ENCODE results near the gene ZNF516.

ZNF516 gene

DNA sequence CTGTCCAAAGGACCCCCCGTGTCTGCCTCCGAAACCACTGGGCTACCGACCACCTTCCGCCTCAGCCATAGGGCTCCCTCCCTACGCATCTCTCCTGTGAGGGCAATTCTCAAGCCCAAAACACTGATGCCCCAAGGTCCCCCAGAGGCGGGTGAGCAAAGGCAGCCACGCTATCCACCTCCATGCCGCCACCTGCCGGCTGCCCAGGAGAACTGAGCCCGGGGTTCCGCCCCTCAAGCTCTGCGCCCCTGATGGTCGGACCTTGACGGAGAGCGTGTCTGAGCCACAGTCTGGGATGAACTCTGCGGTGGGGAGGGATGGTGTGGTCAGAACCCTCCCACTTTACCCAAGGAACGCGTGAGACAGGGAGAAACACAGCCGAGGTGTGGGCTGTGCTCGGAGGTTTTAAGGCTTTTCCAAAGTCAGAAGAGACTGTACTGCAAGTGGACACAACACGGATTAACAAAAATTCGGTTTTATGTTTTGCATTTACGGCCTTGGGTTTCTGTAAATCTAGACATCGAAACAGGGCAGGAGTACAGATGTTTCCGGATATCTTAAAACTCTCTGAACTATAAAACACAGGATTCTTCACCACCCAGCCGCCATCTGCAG lies 114.1 kb downstream of the ZNF516 start:
- DNase-seq (ENCODE audit: low spot score) = peak; percentile 50

DNA sequence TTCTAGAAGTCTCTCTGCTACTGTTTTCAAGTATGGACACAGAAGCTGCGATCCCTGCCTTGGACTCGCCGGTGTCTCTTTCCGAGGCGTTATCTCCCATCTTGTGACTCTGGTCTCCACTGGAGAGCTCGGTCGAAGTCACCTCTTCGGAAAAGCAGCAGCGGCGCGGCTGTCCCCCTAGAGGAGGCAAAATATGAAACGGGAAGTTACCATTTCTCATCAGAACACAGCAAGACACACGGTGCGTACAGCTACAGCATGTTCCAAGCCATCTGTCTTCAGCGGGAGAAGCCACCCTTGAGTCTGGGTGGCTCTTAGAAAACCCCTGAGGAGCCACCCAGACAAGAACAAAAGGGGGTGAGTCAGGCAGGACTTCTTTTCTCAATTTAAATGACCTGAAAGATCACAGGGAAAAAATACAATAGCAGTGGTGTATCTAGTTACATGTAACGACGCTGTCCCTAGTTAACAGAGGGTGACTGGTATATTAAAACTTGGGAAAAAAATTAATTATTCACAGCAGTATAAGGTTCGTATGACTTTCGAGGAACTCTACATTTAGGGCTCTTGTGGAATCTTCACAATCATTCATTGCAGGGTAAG lies 114.8 kb downstream of the ZNF516 start:
- no peak for DNase-seq (ENCODE audit: low spot score)

DNA sequence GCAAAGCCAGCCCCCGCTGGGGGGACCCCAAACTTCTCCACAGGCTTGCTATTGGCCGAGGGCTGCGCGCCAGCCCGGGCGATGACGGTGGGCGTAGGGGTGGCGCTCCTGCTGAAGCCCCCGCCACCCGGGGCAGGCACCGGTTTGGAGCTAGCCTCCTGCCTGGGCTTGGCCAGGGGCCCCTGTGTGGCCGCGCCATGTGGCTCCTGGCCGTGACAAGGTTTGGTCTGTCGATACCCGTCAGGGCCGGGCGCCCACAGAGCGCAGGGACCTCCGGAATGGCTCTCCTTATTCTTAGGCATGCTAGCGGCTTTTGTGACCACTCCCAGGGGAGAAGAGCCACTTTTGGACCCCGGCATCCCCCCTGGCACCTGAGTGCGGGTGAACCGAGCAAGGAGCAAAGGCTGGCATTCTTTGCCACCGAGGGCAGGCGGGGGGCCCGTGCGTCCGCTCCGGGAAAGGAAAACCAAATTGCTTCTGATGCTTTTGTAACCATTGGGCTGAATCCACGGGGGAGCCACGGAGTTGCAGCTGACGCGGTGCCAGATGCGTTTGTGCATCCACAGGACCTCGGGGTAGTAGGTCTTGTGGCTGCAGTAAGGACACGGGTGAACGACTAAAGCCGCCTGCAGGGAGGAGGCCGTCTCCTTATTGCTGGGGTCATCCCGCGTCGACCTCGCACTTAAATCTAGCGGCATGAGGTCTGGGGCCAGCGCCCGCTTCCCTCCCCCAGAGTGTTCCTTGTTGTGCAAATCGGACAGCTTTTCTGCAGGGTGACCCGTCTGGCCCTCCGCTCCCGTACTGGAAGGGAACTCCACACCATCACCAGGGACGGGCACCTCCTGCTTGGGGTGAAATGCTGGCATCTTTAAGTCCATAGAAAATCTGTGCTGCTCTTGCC lies 115.6 kb downstream of the ZNF516 start:
- no peak for DNase-seq (ENCODE audit: low spot score)

DNA sequence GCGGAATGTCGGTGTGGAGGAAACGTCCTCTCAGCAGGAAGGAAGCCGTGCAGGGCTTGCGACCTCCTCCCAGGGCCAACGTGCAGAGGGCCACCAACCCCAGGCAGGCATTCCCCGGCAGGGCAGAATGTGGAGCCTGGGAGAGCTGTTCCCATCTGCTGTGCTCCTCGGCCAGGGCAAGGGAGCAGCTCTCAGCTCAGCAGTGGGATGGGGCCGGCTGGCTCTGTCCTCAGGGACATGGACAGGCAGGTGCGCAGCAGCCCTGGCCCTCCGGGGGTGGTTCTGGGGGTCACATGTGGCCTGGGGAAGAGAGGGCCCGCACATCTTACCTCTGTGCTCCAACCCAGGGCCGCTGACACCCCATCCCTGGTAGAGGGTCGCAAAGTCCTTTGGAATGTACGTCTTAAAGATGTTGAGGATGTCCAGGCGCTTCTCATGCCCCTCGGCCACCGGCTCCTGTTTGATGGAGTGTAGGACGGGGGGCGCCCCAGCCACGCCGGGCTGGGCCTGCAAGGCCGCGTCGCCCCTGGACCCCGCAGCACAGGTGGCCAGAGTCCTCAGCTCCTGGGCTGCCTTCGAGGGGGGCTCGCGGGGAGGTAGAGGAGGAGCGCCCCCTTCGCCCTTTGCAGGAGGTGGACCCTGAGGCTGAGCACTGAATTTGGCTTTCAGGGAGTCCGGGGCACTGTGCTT lies 116.4 kb downstream of the ZNF516 start:
- no peak for DNase-seq (ENCODE audit: low spot score)

DNA sequence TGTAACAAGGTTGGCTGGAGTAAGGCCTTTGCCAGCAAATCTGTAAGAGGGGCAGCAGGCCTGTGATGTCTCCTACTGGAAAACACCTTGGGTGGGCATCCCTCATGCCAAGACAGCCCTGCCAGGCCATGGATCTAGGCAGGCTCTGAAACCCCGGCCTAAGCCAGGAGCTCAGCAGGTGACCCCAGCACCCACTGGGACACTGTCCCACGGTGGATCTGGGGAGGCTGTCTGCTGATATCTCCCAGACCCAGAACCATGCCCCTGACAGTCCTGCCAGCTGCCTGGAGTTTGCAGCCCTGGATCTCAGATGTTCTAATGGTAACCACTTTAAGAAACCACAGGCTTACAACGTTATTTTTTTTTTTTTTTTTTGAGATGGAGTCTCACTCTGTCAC lies 117.7 kb downstream of the ZNF516 start:
- no peak for DNase-seq (ENCODE audit: low spot score)

DNA sequence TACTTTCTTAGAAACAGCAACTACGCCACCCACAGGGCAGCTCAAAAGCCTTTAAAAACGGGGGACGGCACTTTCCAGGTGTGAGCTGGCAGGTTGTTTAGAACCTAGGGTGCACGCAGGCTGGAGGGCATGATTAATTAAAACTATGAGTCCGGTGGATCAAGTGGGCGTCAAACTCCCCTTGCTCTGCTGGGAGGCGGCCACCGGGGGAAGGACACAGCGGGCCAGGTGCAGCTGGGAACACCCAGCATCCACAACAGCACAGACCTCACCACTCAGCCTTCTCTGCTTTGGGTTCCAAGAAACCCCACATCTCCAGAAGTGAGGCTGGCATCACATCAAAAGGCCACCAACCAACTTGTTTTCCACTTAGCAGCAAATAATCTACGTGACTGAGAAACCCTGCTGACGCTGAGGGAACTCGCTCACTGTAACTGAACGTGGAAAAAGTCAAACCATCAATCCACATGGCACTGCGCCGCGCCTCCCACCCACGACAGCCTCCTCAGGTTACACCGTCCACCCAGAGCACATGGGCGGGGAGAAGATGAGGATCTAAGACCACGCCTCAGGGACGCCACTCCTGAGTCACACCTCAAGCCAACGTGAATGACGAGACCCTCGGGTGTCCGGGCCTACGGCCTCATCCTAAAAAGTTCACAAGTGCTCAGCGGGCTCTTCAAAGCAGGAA lies 118.2 kb downstream of the ZNF516 start:
- no peak for DNase-seq (ENCODE audit: low spot score)

DNA sequence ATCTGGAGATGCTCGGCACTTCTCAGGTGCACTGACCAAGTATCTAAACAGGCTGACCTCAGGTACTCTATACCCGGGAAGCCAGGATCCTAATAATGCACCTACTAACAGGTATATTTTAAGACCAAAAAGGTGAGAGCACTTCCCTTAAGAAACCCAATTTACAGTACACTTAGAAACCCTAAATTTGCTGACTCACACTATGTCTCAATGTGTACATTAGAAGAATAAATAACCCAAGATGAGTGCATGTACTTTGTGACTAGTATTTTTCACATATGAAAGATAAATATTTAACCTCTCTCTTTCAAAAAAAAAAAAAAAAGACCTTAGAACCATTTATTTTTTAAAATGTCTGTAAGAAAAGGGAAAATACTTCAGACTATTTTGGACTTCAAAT lies 118.8 kb downstream of the ZNF516 start:
- DNase-seq (ENCODE audit: low spot score) = no peak

DNA sequence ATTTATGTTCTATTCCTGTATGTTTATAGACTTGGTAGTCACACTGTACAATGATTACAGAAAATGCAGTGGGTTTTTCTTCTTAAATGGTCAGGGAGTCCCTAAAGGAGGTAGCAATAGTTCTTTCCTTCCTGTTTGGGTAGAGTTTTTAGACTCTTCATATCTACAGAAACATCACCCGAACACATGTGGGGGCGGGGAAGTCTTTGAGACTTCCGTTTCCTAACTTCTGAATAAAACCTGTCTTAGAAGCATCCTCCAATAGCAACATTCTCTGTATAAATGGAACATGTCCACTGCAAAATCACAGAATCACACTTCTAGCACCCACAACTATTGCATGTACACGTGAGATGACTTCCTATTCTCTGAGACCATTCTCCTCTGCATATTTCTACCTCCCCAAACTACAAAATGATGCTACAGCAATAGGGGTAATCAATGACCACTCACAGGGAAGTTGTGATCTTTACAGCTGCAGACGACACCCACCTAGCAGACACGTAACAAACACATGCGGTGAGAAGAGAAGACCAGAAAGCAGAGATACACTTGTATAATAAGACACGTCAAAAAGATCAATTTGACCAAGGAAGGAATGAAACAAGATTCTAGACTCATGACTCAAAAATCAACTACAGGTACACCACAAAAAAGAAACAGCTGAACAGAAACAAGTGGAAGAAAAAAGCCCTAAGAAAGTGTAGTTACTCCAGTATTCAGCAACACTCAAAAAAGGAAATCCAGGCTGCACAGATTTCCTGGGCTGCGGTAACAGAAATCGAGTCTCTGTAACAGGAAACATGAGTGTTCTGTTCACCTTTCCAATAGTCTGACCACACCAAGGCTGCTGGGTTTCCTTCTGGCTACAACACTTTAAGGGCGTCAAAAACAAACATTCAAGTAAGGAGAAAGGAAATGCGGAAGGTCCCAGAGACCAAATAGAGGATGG lies 120.4 kb downstream of the ZNF516 start:
- DNase-seq (ENCODE audit: low spot score) = no peak

DNA sequence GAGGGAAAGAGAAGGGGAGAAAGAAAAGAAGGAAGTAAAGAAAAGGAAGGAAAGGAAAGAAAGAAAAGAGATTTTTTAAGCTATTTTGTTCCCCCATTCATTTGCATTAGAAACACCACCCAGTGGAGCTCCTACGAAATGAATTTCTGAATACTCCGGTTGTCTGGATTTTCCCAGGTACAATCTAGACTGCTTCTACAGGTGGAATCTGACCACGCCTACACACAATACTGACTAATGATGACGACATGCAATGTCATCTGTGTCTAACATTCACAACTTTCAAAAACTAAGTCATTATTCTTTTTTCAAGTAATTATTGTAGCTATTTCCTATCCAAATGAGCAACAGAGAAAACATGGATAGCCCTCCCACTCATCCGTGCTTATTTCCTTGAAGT lies 121.7 kb downstream of the ZNF516 start:
- DNase-seq (ENCODE audit: low spot score) = no peak

DNA sequence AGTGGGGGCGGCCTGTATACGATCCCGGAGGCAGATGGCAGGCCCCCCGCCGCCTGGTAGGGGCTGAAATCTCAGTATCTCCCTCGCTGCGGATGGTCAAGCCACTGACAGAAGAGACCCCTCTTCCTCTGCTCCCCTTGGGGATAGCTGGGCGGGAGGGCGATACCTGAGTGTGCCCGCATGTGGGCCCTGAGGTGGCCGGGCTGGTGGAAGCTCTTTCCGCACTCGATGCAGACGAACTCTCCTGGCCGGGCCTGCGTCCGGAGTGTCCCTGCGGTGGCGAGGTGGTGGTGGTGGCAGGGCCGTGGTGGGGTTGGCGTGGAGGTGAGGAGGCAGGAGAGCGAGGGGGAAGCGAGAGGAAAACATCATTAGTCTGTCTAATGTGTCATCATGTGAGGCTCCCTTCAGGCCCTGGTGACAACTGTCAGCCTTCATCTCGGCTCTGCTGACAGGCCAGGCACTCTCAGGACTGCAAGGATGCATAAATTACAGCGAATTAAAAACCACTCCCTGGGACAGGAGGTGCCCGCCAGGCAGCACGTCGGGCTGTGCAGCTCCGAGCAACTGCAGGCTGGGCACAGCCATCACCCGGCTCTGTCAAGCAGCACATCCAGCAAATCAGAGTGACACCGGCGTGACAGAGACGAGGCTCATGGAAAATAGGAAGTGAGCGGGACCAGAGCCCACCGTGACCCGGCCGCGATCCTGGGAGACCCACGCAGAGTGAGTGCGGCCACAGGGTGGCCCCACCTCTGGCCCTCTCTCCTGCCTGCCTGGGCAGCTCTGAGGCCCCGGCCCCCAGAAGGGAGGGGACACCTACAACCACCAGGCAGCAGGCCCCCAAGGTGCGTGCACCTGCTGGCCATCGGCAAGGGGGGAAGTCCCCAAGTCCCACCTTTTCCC lies 123.5 kb downstream of the ZNF516 start:
- DNase-seq (ENCODE audit: low spot score) = no peak

DNA sequence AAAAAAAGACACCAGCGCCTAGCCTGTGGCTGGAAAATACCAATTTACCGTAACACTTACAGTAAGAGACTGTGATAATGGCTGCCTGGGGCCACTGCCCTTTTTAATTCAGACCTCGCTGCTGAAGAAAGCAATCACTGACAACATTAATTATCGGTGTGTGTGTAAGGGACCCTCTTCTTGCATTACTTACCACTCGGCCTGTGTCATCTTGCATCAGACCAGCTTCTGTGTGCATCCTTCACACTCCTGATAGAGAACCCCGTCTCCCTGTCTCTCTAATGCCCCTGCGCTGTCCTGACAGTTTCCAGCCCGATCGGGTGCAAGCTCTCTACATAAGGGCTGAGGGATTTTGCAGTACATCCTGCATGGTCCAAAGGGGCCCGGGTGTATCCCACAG lies 124.4 kb downstream of the ZNF516 start:
- no peak for DNase-seq (ENCODE audit: low spot score)

DNA sequence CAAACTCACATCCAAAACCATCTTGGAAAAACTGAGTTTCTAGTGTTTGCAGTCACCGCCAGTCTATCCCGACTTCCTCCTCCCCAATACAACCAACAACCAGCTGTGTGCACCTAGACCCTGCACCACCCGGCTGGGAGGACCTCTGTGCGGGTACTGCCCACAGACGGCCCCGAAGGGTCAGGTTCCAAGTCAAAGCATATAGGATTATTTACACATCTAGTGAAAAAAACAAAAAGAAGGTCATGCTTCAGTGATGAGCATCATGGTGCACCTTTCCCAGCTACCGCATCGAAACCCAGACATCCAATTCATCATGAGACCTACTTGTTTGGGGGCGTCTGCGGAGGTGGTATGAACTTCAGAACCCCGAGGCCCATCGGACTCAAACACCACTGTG lies 124.8 kb downstream of the ZNF516 start:
- no peak for DNase-seq (ENCODE audit: low spot score)

DNA sequence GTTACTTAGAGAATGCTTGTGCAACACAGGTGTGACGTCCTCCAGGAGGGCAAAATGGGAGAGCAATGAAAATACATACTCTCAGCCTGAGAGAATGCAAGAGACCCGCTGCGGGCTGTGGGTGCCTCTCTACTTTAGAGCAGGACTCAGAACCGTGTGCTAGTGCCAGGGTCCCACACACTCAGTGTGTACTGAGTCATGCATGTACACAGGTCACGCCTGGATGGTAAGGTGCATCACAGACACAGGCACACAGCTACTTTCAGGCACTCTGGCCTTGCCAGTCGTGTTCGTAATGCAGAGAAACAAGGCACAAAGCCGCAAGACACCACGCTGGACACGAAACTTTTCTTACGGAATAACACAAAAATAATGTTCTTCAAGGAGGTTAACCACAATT lies 125.3 kb downstream of the ZNF516 start:
- DNase-seq (ENCODE audit: low spot score) = no peak

DNA sequence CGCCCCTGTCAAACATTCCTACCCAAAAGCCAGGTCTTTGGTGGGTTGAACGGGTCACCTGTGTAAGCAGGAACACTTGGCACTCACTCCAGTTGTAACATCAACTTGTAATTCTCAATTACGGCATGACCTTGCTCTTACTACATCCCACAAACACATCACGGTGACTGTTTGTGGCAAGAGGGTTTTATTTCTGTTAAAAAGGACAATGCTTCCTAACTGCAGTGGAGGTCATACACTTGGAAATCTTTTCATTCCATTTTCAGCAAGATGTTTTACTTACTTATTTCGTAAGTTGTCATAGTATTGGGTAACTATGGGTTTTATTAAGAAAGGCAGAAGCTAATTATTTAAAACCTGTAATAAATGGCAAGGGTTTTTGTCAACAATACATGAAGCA lies 126.1 kb downstream of the ZNF516 start:
- no peak for DNase-seq (ENCODE audit: low spot score)

DNA sequence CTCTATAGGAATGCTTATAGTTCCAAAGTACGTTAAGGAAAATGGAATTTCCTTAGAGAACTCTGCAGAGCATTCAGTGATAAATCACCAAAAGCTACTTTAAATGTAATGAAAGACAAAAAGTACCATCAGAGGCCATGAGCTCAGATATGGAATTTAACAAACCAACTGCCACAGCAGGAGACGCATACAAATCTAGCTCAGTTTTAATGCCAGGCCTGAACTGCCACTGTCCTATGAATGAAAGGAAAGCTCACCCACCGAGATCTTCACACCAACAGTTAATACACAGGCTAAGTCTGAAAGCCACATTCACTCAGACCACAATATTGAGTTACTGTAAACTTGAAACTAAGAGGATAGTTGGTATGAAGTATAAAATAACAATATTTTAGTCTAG lies 126.8 kb downstream of the ZNF516 start:
- no peak for DNase-seq (ENCODE audit: low spot score)

DNA sequence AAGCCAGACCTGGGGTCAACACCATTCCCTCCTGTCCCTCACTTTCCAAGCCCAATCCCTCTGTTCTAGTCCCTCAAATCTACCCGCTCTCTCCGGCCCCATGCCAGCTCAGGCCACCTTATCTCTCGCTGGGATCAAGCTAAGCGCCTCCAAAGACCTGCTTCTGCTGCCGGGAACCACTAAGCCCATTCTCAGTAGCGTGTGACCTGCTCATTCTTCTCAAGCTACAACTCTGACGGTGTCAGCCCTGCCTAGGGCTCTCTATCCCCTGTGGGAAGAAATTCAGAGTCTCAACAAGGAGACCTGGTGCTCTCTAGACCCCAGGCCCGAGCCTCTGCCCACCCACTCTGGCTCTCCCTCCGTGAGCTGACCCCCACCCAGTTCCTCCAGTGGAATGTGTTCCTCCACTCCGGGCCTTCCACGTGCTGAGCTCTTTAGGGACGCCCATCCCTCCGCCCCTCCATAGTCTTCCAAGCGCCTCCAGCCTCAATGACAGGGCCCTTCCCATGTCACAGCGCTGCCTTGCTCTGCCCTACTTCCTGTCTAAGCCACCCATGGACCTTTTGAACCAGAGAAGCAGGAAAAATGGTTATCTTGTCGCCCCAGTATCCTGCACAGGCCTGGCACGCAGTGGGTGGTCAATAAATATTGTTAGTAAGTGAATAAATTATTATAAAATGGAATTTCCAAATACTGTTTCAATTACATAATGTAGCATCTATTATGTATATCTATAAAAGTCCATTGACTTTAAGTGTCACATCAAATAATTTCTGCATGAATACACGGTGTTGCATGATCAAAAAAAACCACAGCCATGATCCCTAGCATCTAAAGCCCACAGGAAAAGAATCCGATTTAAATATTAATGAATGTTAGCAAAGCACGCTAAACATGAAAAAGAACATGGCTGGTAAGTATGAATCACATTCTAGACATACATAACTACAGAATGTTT lies 127.6 kb downstream of the ZNF516 start:
- DNase-seq (ENCODE audit: low spot score) = no peak

DNA sequence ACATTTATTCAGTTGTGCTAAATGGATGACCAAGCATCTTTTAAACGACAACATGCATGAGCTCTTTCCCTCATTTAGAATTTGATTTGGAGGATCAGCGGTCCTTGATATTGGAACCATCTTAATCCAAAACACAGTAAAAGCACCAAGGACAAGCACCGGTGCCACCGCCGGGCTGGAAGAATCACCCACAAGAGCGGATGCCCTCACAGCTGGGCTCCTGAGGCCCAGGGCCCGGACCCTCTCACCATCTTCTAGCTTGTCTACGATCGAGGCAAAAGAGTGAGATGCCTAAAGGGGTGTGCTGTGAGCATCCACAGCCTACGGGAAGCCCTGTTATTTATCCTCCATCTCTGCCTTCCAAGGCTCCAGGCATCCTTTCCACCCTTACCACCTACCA lies 129.5 kb downstream of the ZNF516 start:
- no peak for DNase-seq (ENCODE audit: low spot score)

Data from AG08396 (cell line).